ENCODE data around the gene KDSR. TPM values are rescaled to one million over a fixed set of nuclear protein-coding genes. Genes with fewer than 3 reads are reported as not detected.

The KDSR gene
- total RNA-seq, 1 donor from 2014 or later = 52.8 TPM

DNA sequence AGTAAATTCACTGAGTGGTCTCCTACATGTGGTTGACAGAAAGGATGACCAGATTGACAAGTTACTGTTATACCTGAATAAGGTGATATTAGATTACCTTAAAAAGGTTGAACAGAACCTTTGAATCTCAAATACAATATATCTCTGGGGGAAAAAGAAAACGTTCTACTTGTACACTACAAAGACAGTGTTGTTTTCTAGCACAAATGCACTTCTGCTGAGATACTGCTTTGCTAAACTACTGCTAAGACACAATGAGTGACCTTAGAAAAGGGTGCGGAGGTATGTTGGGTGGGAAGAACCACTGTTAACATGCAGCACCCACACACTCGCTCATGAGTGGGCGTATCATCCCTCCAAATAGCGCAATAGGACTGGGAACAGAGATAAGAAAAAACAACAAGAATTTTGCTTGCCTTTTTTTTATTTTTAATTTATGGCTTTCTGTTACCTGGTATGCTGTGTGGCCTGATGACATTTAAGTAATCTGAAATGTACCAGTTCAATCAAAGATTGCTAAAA lies 53.5 kb downstream of the KDSR start:
- TF ChIP-seq CTCF (IDR thresholded peaks at IDR 0.05; ENCODE audit: unreplicated experiment) = no peak
- Mint-ChIP-seq H3K4me1 (peaks cover 41% of the 10 kb centered on the region), H3K4me3 (no peak overlapping the region), H3K27ac (no peak overlapping the region), H3K36me3 (no peaks in the 10 kb centered on the region), H3K27me3 (ENCODE audit: low read depth) (peaks cover 17% of the 10 kb centered on the region), H3K9me3 (no peaks in the 10 kb centered on the region)
- DNase-seq (ENCODE audit: low spot score in 2 of 2, unreplicated experiment in 2 of 2) = no peak

GRCh38 chr18:63312737-63313395 lies 54.1 kb downstream of the KDSR start:
- Mint-ChIP-seq H3K4me1 (peaks cover 38% of the 10 kb centered on the region), H3K36me3 (no peaks in the 10 kb centered on the region), H3K27ac (peak overlapping the region; percentile 60), H3K4me3 (no peak overlapping the region), H3K9me3 (no peaks in the 10 kb centered on the region), H3K27me3 (ENCODE audit: low read depth) (peaks cover 13% of the 10 kb centered on the region)
- DNase-seq (ENCODE audit: low spot score in 2 of 2, unreplicated experiment in 2 of 2) = no peak
- TF ChIP-seq CTCF (IDR thresholded peaks at IDR 0.05; ENCODE audit: unreplicated experiment) = no peak

GRCh38 chr18:63312019-63312409 lies 55.0 kb downstream of the KDSR start:
- no peak for TF ChIP-seq CTCF (IDR thresholded peaks at IDR 0.05; ENCODE audit: unreplicated experiment)
- Mint-ChIP-seq H3K4me1 (peaks cover 35% of the 10 kb centered on the region), H3K27me3 (ENCODE audit: low read depth) (peaks cover 5% of the 10 kb centered on the region), H3K36me3 (no peaks in the 10 kb centered on the region), H3K4me3 (no peak overlapping the region), H3K9me3 (no peaks in the 10 kb centered on the region), H3K27ac (no peak overlapping the region)
- no peak for DNase-seq (ENCODE audit: low spot score in 2 of 2, unreplicated experiment in 2 of 2)

DNA sequence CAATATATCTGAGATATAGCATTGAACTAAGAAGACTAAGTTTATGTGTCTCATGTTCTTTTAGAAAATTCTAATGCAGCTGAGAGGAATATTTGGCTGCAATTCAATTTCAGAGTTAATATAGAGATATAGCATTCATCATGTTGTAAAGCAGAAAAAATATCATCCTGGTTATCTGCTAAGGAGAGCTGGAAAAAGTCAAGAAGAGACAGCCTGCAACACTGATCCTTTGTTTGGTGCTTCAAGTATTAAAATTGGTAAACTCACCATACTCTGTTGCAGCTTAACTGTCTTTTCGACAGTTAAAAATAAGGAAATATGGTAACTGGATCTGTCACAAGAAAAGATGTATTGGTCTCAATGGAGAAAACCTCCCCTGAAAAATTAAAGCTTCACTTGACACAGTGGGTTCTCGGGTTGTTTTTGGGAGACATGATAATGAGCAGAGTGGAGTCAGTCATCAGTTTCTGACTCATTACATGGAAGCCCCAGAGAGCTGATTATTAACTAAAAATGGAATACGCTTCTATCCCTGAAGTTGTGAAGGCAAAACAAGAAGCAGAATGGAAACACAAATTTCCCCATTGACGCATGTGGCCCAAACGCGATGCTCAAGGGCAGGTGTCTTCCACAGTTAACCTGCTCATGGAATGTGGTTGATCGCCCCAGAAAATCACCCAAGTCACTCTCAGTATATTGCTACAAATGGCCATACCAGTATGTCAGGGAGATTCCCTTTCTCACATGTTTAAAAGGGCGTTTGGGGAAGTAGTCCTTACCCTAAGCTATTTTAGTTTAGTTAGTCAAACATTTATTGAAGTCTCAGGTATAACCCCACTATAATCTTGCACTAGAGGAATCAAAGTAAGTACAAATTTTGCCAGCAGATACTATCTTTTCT lies 55.6 kb downstream of the KDSR start:
- no peak for TF ChIP-seq CTCF (IDR thresholded peaks at IDR 0.05; ENCODE audit: unreplicated experiment)
- Mint-ChIP-seq H3K4me1 (peaks cover 40% of the 10 kb centered on the region), H3K4me3 (no peak overlapping the region), H3K9me3 (no peaks in the 10 kb centered on the region), H3K36me3 (no peaks in the 10 kb centered on the region), H3K27me3 (ENCODE audit: low read depth) (peaks cover 3% of the 10 kb centered on the region), H3K27ac (peak overlapping the region; percentile 15)
- DNase-seq (ENCODE audit: low spot score in 2 of 2, unreplicated experiment in 2 of 2) = no peak

GRCh38 chr18:63309422-63309821 lies 57.6 kb downstream of the KDSR start:
- Mint-ChIP-seq H3K9me3 (no peaks in the 10 kb centered on the region), H3K36me3 (no peaks in the 10 kb centered on the region), H3K4me1 (peaks cover 40% of the 10 kb centered on the region), H3K27me3 (ENCODE audit: low read depth) (no peaks in the 10 kb centered on the region), H3K4me3 (no peak overlapping the region), H3K27ac (no peak overlapping the region)
- no peak for DNase-seq (ENCODE audit: low spot score in 2 of 2, unreplicated experiment in 2 of 2)
- TF ChIP-seq CTCF (IDR thresholded peaks at IDR 0.05; ENCODE audit: unreplicated experiment) = no peak

All from mesothelial cell of epicardium (in vitro differentiated cells).